Measurements from ENCODE around the gene PSMG4. TPM values are rescaled to one million over a fixed set of nuclear protein-coding genes. Genes with fewer than 3 reads are reported as not detected.

Gene PSMG4
- total RNA-seq, 2 donors from 2014 or later, result 17.0 to 24.7 TPM

DNA sequence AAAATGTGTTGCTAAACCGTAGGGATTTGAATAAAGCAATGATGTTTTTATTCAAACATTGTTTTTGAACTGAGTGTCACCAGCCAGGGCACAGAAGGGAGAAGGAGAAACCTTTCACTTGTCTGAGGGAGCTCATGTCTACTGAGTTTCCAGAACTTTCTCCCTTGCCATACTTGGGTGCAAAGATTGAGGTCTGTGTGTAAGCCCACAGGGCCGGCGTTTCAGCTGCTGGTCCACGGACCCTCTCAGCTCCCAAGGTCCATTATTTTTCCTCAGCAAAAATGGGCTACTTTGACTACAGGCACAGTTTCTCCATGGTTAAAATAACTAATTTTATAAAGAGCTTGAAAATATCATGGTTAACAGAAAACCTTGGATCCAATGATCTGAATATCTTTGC is 32.6 kb downstream of the PSMG4 start:
- H3K36me3 Mint-ChIP-seq (ENCODE audit: low read depth), result no peaks in the 10 kb centered on the region
- no peak overlapping the region for H3K4me3 Mint-ChIP-seq
- H3K9me3 Mint-ChIP-seq, result no peaks in the 10 kb centered on the region
- no peak for ATAC-seq (replicated peaks)
- no peaks in the 10 kb centered on the region for H3K4me1 Mint-ChIP-seq
- no peak overlapping the region for H3K27ac Mint-ChIP-seq
- H3K27me3 Mint-ChIP-seq, result no peaks in the 10 kb centered on the region

DNA sequence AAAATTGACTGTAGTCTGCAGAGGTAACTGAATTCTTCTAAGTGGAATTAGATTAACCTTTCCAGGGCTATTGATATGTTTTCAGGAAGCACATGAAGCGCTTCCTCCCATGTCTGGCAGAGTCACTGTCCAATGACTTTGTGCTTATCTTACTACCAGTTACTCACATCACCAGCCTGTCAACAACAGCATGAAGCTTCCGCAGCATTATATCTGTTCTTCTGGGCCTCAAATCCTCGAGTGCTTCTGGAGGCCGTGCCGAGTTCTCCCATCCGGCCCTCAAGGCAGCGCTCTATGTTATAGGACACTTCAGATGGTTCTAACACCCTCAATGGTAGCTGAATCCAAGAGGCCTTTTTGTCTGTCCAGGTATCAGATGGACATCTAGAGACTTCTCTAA is 33.2 kb downstream of the PSMG4 start:
- H3K27me3 Mint-ChIP-seq, result no peaks in the 10 kb centered on the region
- no peak overlapping the region for H3K4me3 Mint-ChIP-seq
- ATAC-seq (replicated peaks), result no peak
- H3K4me1 Mint-ChIP-seq, result no peaks in the 10 kb centered on the region
- H3K27ac Mint-ChIP-seq, result no peak overlapping the region
- H3K9me3 Mint-ChIP-seq, result no peaks in the 10 kb centered on the region
- no peaks in the 10 kb centered on the region for H3K36me3 Mint-ChIP-seq (ENCODE audit: low read depth)

DNA sequence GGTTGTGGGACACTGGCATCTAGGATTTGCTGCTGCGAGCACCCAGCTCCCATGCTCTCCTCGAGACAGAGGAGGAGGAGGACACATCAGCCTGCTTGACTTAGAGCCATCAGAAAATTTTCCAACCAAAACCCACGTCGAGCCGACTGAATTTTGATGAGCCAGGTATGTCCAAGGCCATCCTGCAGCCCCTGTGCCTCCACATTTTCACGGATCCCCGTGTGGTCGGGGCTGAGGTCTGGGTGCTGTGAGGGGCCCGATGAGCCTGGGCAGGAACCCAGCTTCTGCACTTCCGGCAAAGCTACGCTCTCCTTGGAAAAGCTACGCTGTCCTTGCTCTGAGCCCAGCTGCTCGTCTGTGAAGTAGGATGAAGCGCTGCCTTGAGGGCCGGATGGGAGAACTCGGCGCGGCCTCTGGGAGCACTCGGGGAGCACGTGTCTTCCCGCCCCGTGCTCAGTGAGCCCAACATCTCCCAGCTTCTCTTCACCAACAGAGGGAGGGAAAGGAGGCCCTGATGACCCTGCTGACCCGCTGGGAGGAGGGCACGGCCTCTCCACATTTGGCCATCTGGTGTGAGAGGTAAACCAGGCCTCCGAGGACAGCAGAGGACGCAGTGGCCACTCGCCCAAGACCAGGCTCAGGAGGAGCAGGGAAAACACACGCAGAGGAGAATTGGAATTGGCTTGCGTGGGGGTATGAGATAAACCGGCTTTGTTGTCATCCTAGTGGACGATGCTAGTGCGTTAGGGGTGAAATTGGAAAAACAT is 33.9 kb downstream of the PSMG4 start:
- no peak overlapping the region for H3K27ac Mint-ChIP-seq
- ATAC-seq (replicated peaks), result no peak
- no peaks in the 10 kb centered on the region for H3K36me3 Mint-ChIP-seq (ENCODE audit: low read depth)
- no peak overlapping the region for H3K4me3 Mint-ChIP-seq
- no peaks in the 10 kb centered on the region for H3K27me3 Mint-ChIP-seq
- no peaks in the 10 kb centered on the region for H3K9me3 Mint-ChIP-seq
- H3K4me1 Mint-ChIP-seq, result no peaks in the 10 kb centered on the region

DNA sequence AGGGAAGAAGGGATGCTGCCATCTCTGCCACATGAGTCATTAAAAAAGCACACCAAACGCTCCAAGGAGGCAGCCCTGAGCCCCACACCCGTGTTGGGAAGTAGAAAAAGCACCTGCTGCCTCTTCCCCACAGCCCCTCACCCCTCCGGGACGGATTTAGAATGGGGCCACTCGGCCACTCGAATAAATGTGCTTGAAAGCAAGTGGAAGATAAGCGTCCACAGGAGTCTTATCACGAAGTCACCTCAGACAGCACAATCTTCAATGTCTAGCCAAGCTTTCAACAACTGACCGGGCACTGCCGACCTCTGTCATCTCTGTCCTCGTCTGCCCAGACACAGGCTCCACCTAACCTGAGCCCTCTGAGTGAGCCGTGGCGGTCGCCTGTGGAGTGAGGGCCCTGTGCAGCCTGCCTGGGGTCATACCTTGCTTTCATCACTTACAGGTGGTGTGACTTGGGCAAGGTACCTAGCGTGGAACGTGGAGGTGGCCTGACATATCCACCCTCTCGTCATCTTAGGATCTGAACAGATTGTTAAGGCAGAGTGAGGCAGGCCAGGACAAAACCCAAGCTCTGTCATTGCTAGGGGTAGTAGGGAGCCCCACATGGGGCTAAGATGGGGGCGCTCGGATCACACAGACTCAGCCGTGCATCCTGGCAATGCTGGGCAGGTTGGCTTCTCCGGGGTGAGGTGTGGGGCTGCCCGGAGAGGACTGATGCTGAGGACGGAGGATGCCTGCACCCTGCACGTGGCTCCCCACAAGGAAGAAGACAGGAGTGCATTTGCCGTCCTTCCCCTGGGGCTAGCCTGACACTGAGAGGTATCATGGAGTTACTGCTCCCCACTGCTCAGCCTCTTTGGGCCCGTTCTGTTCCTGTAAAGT is 34.8 kb downstream of the PSMG4 start:
- Mint-ChIP-seq H3K4me1 (no peaks in the 10 kb centered on the region), H3K9me3 (no peaks in the 10 kb centered on the region), H3K27me3 (no peaks in the 10 kb centered on the region), H3K27ac (no peak overlapping the region), H3K36me3 (ENCODE audit: low read depth) (no peaks in the 10 kb centered on the region), H3K4me3 (no peak overlapping the region)
- no peak for ATAC-seq (replicated peaks)

DNA sequence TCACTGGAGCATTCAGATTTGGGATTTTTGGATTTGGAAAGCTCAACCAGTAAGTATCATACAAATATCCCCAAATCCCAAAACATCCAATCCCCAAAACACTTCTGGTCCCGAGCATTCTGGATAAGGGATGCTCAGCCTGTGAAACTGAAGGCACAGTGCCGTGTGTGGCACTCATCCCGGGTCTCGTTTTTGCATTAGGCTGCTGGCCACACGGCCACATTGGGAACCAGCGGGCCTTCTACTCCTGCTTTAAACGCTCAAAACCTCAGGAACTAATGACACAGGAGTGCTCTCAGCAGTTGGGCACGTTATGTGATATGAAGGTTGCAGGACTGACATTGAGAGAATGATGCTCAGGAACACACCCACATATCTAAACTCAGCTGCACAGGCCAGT is 35.6 kb downstream of the PSMG4 start:
- no peaks in the 10 kb centered on the region for H3K4me1 Mint-ChIP-seq
- no peak for ATAC-seq (replicated peaks)
- no peak overlapping the region for H3K4me3 Mint-ChIP-seq

DNA sequence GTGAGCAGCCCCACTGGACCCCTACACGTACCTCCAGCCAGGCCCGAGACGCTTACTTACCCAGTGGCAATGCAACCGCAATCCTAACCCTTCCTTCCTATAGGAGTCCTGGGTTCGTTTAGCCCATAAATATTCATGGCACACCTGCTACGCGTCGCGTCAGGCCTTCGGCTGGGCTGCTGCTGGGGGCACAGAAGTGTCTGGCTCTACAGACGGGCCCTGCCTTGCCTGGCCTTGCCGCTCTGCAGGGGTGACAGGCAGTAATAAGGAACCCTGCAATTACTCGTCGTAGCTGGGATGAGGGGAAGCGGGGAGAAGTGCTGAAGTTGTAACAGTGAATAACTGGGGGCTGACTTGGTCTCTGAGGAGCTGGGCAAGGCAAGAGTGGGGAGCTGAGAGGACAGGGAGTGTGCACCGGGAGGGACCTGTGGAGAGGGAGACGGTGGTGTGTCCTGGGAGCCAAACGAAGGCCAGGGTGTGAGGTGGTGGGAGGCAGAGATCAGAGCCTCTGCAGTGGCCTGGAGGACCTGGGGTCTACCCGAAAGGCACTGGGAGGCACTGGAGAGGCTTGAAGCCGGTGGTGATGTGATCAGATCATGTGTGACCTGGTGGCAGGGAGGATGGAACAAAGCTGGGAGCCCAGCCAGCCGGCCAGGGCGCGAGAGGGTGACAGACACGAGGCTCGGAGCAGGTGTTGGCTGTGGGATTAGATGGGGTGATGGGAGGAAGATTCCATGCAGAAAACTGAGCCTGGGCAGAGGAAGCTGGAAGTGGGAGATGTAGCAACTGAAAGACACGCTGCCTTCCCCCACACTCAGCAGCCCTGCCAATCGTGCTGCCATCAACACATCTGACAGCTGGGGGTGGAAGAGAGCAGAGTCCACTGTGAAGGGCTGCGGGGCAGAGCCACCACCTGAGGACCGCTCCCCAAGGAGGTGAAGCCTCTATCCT is 36.4 kb downstream of the PSMG4 start:
- peak overlapping the region; percentile 32 for H3K27ac Mint-ChIP-seq
- no peaks in the 10 kb centered on the region for H3K27me3 Mint-ChIP-seq
- H3K4me3 Mint-ChIP-seq, result no peak overlapping the region
- ATAC-seq (replicated peaks), result no peak
- no peaks in the 10 kb centered on the region for H3K9me3 Mint-ChIP-seq
- H3K4me1 Mint-ChIP-seq, result no peaks in the 10 kb centered on the region
- no peaks in the 10 kb centered on the region for H3K36me3 Mint-ChIP-seq (ENCODE audit: low read depth)

More for the DNA sequence above, 35.6 kb downstream of the PSMG4 start:
- H3K27ac Mint-ChIP-seq, result no peak overlapping the region
- no peaks in the 10 kb centered on the region for H3K9me3 Mint-ChIP-seq
- H3K36me3 Mint-ChIP-seq (ENCODE audit: low read depth), result no peaks in the 10 kb centered on the region
- H3K27me3 Mint-ChIP-seq, result no peaks in the 10 kb centered on the region

DNA sequence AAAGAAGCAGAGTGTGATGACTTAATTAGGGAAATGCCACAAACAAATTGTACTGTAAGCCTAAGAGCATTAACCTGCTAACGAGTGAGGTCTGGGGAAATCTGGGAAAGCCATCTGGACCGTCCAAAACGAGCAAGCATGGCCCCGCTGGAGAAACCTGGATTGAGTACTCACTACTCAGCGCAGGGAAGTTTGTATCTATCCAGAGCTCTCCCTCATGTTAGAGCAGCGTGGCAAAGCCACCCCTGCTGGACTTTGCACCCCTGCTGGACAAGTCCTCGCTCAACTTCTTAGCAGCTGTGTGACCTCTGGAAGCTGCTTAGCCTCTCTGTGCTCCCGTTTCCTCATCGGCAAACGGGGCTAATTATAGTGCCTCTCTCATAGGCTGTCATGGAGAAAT is 37.3 kb downstream of the PSMG4 start:
- Mint-ChIP-seq H3K9me3 (no peaks in the 10 kb centered on the region), H3K27me3 (no peaks in the 10 kb centered on the region), H3K36me3 (ENCODE audit: low read depth) (no peaks in the 10 kb centered on the region), H3K4me1 (no peaks in the 10 kb centered on the region), H3K4me3 (no peak overlapping the region), H3K27ac (no peak overlapping the region)
- ATAC-seq (replicated peaks), result no peak

DNA sequence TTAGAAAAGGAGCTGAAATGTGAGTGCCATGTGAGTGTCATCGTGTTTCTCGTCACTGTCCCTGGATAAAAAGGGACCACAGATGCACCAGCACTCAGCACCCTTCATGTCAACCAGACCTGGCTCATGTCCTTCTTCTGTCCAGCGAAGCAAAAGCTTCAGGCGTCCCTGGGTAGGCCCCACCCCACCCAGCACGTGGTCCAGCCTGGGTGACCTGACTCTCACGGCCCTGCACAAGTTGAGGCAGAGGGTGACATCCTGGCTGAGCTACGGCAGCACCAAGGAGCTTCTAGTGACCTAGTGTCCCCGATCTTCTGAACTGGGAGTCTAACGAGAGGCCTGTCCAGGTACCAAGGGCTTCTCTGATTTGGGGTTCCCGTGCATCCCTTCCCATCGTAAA is 37.8 kb downstream of the PSMG4 start:
- no peak overlapping the region for H3K27ac Mint-ChIP-seq
- H3K4me3 Mint-ChIP-seq, result no peak overlapping the region
- no peaks in the 10 kb centered on the region for H3K9me3 Mint-ChIP-seq
- H3K27me3 Mint-ChIP-seq, result no peaks in the 10 kb centered on the region
- H3K36me3 Mint-ChIP-seq (ENCODE audit: low read depth), result no peaks in the 10 kb centered on the region
- no peaks in the 10 kb centered on the region for H3K4me1 Mint-ChIP-seq
- ATAC-seq (replicated peaks), result no peak

DNA sequence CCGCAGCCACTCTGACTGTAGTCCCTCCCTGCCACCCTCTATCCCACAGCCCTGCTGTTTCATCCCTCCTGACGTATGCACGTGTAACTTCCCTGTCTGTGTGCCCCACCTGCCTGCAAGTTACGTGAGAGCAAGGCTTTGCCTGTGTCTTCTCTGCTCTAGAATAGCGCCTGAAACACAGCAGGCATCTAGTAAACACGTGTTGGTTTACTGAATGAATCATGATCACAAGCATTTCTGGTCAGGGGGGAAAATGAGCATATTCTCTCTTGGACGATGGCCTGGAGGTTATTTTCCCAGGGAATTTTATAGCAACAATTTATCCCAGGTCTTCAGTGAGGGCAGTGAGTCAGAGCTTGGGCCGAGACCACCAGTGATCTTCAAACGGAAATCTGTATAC is 38.3 kb downstream of the PSMG4 start:
- no peaks in the 10 kb centered on the region for H3K4me1 Mint-ChIP-seq

DNA sequence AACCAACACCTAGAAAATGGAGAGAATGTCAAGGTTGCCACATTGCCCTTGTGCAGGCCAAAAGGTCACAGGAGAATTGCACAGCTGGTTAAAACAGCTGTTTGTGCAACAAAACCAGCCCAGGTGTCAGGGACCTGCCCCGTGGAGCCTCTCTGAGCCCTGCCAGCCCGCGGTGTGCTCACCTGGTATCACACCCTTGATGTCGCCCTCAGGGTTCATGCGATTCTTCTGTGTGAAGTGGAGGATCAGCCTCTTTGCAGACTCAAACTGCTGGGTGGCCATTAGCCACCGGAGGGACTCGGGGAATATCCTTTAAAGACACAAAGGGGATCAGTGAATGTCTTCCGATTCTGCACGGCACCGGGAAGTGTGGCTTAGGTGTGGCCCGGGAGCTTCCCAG is 39.2 kb downstream of the PSMG4 start:
- H3K4me1 Mint-ChIP-seq, result no peaks in the 10 kb centered on the region
- H3K27me3 Mint-ChIP-seq, result no peaks in the 10 kb centered on the region
- H3K9me3 Mint-ChIP-seq, result no peaks in the 10 kb centered on the region
- H3K27ac Mint-ChIP-seq, result no peak overlapping the region
- no peaks in the 10 kb centered on the region for H3K36me3 Mint-ChIP-seq (ENCODE audit: low read depth)
- H3K4me3 Mint-ChIP-seq, result no peak overlapping the region
- no peak for ATAC-seq (replicated peaks)

More for the DNA sequence above, 38.3 kb downstream of the PSMG4 start:
- Mint-ChIP-seq H3K4me3 (no peak overlapping the region), H3K27me3 (no peaks in the 10 kb centered on the region), H3K9me3 (no peaks in the 10 kb centered on the region), H3K36me3 (ENCODE audit: low read depth) (no peaks in the 10 kb centered on the region), H3K27ac (no peak overlapping the region)
- ATAC-seq (replicated peaks), result no peak

DNA sequence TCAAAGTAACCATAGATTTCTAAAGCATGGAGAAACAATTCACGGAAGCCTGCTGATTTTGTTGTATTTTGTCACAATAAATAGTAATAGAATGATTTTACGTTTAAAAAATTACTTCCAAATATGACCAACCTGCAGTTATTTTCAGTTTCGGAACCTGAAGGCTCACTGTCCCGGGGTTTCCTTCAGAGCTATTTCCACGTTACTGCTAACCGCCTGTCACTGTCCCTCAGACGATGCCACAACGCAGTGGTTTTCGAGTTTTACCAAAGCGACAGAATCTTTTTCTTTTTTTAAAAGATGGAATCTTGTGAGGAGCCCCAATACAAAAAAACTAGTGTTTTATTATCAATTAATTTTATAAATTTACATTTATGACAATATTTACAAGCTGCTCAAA is 40.5 kb downstream of the PSMG4 start:
- Mint-ChIP-seq H3K4me3 (no peak overlapping the region), H3K9me3 (no peaks in the 10 kb centered on the region), H3K36me3 (ENCODE audit: low read depth) (no peaks in the 10 kb centered on the region), H3K27me3 (peaks cover 3% of the 10 kb centered on the region), H3K27ac (no peak overlapping the region), H3K4me1 (no peaks in the 10 kb centered on the region)
- no peak for ATAC-seq (replicated peaks)

DNA sequence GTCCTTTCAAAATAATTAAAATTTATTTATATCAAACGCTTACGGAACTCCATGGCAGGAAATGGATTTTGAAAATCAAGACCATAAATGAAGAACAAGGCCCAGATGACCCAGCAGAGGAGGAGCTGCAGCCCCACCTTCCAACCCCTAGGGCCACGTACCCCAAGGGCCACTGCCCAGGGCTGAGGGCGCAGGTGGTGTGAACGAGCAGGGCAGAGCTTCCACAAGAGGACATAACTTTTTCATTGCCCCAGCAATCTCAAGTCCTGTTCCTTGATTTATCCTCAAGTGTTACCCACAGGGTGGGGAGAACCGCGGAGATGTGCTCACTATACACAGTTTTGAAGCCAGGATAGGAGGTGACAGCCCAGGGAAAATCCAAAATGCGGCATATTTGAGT is 42.8 kb downstream of the PSMG4 start:
- ATAC-seq (replicated peaks), result no peak
- no peak overlapping the region for H3K4me3 Mint-ChIP-seq
- peaks cover 6% of the 10 kb centered on the region for H3K9me3 Mint-ChIP-seq
- H3K4me1 Mint-ChIP-seq, result no peaks in the 10 kb centered on the region
- H3K27ac Mint-ChIP-seq, result no peak overlapping the region
- peaks cover 3% of the 10 kb centered on the region for H3K27me3 Mint-ChIP-seq
- no peaks in the 10 kb centered on the region for H3K36me3 Mint-ChIP-seq (ENCODE audit: low read depth)

DNA sequence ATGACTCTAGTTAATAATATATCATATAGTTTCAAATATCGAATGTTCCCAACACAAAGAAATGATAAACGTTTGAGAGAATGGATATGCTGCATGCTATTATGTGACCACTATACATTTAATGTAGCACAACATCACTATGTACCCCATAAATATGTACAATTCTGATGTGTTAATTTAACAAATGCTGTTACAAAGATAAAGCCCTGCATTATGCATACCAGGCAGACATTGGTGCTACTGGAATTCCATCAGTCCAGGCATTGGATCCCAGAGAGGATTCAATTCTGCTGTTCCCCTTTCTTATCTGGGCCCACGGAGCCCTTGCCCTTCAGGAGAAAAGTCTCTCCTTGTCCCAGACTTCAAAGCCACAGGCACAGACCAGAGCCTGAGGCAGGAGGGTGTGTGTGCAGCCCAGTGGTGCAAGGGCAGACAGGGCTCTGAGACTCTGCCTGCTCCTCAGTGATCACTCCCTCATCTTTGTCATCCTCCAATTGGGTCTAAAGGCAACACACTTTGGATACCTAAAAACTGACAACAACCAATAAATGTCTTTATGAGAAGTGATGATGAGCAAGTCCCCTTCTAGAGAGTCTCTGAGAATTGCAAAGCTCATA is 45.2 kb downstream of the PSMG4 start:
- no peak overlapping the region for H3K27ac Mint-ChIP-seq
- peaks cover 3% of the 10 kb centered on the region for H3K27me3 Mint-ChIP-seq
- no peak for ATAC-seq (replicated peaks)
- H3K4me1 Mint-ChIP-seq, result no peaks in the 10 kb centered on the region
- peaks cover 6% of the 10 kb centered on the region for H3K9me3 Mint-ChIP-seq
- no peaks in the 10 kb centered on the region for H3K36me3 Mint-ChIP-seq (ENCODE audit: low read depth)
- H3K4me3 Mint-ChIP-seq, result no peak overlapping the region
